ENCODE measurements around the gene EPHA1. TPM values are rescaled to one million over a fixed set of nuclear protein-coding genes. Genes with fewer than 3 reads are reported as not detected.

Gene EPHA1
- total and polyA plus RNA-seq, 2 donors (not counting 3 experiments of a cell fraction or from before 2014, with no cell fraction given) = 0.07 TPM; not detected in 1

- TF ChIP-seq EZH2 (IDR thresholded peaks at IDR 0.05; ENCODE audit: borderline replicate concordance, low read depth, low read length, severe bottlenecking) (no peak), FOS (IDR thresholded peaks at IDR 0.05; ENCODE audit: borderline replicate concordance, insufficient read depth, low read length) (peak; percentile 87), MAX (IDR thresholded peaks at IDR 0.05; ENCODE audit: insufficient read depth, insufficient read length) (no peak), CTCF (IDR thresholded peaks at IDR 0.05; ENCODE audit: extremely low read depth in 1 of 2, insufficient read depth in 1 of 2, low read depth in 1 of 2, low read length in 2 of 2) (no peak), POLR2AphosphoS5 (IDR thresholded peaks at IDR 0.05; ENCODE audit: insufficient read depth, low read depth, low read length) (peak; percentile 91), POLR2A (IDR thresholded peaks at IDR 0.05; ENCODE audit: low read depth, low read length) (peak; percentile 87), JUN (IDR thresholded peaks at IDR 0.05; ENCODE audit: borderline replicate concordance, insufficient read depth, insufficient read length, low read depth) (peak; percentile 18), MYC (IDR thresholded peaks at IDR 0.05; ENCODE audit: low read depth, low read length) (peak; percentile 52), GATA2 (IDR thresholded peaks at IDR 0.05; ENCODE audit: insufficient read depth, insufficient read length, low read depth, low read length) (no peak)
- H3K9ac ChIP-seq (replicated peaks; ENCODE audit: extremely low read depth, insufficient read depth, low read length) = peak within 1 kb of the TSS; percentile 96
- no peaks in the 10 kb centered on the region for H3K9me3 ChIP-seq (replicated peaks; ENCODE audit: control insufficient read depth, insufficient read depth, low read length)
- H3K4me3 ChIP-seq (replicated peaks in 1 of 3; ENCODE audit: insufficient read depth in 1 of 3, low read depth in 1 of 3, low read length in 3 of 3) = peak within 1 kb of the TSS; percentile 76 to 94 (median 88)
- H3K79me2 ChIP-seq (ENCODE audit: control insufficient read depth, insufficient read depth, low read length) = peaks cover 63% of the 10 kb centered on the region
- CTCF ChIA-PET = interaction anchor here (0.5 to 2.6 kb wide), 33 partner anchors 8 to 156 kb away, joined by 3 to 25 read pairs (median 6); partner anchors contain the start of genes CASP2 and GSTK1
- FAIRE-seq (peak; percentile 80), DNase-seq (ENCODE audit: low read depth, low spot score) (peak; percentile 94)
- dilution Hi-C loops (cut with MboI; ENCODE audit: extremely low pct_ligation_motif_present, low sequenced_read_pairs) = loop anchor here (25.0 kb wide), 1 partner anchor 131 kb away; no protein-coding TSS in a partner anchor
- BruUV-seq (replicated peaks) = no TSS peak
- peaks cover 3 to 5% of the 10 kb centered on the region in 2 experiments for H3K36me3 ChIP-seq (ENCODE audit: control insufficient read depth in 2 of 2, extremely low read depth in 1 of 2, insufficient read depth in 2 of 2, low read length in 2 of 2)
- no peaks in the 10 kb centered on the region for H3K27me3 ChIP-seq (ENCODE audit: control insufficient read depth in 2 of 2, insufficient read depth in 2 of 2, low read length in 2 of 2)
- peak within 1 kb of the TSS; percentile 98 for H3K27ac ChIP-seq (ENCODE audit: insufficient read depth, low read depth, low read length)
- peak within 1 kb of the TSS; percentile 1 for H2AFZ ChIP-seq (ENCODE audit: low read depth, low read length)
- peak within 1 kb of the TSS; percentile 74 for H3K4me2 ChIP-seq (ENCODE audit: insufficient read depth, low read length)
- intact Hi-C loops (cut with micrococcal nuclease) = loop anchor here (1.0 to 5.0 kb wide), 5 partner anchors 14 to 116 kb away; partner anchors contain the start of gene CASP2
- POLR2A ChIA-PET = interaction anchor here (0.9 to 2.0 kb wide), 9 partner anchors 9 to 119 kb away, joined by 4 to 17 read pairs (median 6); no protein-coding TSS in a partner anchor
- H3K9me1 ChIP-seq (replicated peaks; ENCODE audit: control insufficient read depth, extremely low read depth, insufficient read depth, low read length) = no peaks in the 10 kb centered on the region
- peaks cover 45% of the 10 kb centered on the region for H3K4me1 ChIP-seq (ENCODE audit: control insufficient read depth, extremely low read depth, insufficient read depth, low read length)
- no peaks in the 10 kb centered on the region for H4K20me1 ChIP-seq (replicated peaks; ENCODE audit: control insufficient read depth, extremely low read depth, insufficient read depth, low read length)
Measured at GRCh38 chr7:143380646-143381426, 27.8 kb downstream of the EPHA1 start, which contains the start of gene ZYX. Gene ZYX (plus strand): TSS chr7:143381345. CDS start chr7:143381572, 227 bp downstream.

All from endothelial cell of umbilical vein (primary cell).